HCT116 (cell line): ENCODE data around the gene PDE10A. TPM values are rescaled to one million over a fixed set of nuclear protein-coding genes. Genes with fewer than 3 reads are reported as not detected.

Source experiments
- ATAC-seq: fragments of 200-7000 bp; cut with Tn5 transposase; 2 replicates; pipeline ENCODE4 v1.9.1; 2020; ENCODE audit warnings: mild to moderate bottlenecking, moderate library complexity
- BruUV-seq: library from RNA; stranded (reverse); fragments of 400-500 nt; replicated peaks from 2 replicates; lab custom pipeline; 2021; lab: Mats Ljungman, UMichigan
- CTCF ChIA-PET: fragments of 300-600 bp; sonication (Branson Sonifier 250); formaldehyde crosslinking; loops from one replicate; lab custom pipeline; 2021; ENCODE audit warnings: antibody characterized with exemption; lab: Charles Lee
- POLR2A ChIA-PET: fragments of 300-600, 350-600 bp; sonication (Branson Sonifier 250); formaldehyde crosslinking; loops from one replicate; lab custom pipeline; 2021; ENCODE audit warnings: antibody characterized with exemption; lab: Charles Lee
- RAD21 ChIA-PET, 2 experiments: fragments of 300-600 bp; sonication (Branson Sonifier 250); formaldehyde crosslinking; loops; one replicate each; lab custom pipeline; 2023; ENCODE audit warnings: low total read pairs in 2 of 2; ENCODE audit not compliant: uncharacterized antibody in 2 of 2, unreplicated experiment in 2 of 2, low non-redundant PET in 1 of 2; lab: Charles Lee
- DNase-seq: peaks from one replicate; pipeline ENCODE4 v3.0.0-alpha.2; 2010; ENCODE audit warnings: low read depth, low spot score
- H2AFZ ChIP-seq: fragments of 200-600 bp; shearing (Covaris generic), sonication (generic); 2 replicates; pipeline ENCODE4 v1.6.1; 2017; ENCODE audit warnings: low read depth, mixed run types, mixed read lengths, antibody characterized with exemption, low read length; ENCODE audit not compliant: poor library complexity, severe bottlenecking
- H3K27ac ChIP-seq: 2 replicates; pipeline ENCODE4 v1.5.1; 2012; ENCODE audit warnings: low read depth, low read length
- H3K27me3 ChIP-seq: fragments of 200-600 bp; sonication (generic); 2 replicates; pipeline ENCODE4 v1.6.1; 2016; ENCODE audit warnings: mixed run types, low read length, mixed read lengths; ENCODE audit not compliant: insufficient read depth
- H3K36me3 ChIP-seq, 2 experiments: fragments of 200-500 bp in 1 of 2; fragments of 200-600 bp in 1 of 2; sonication (Bioruptor generic) in 1 of 2; sonication (generic) in 1 of 2; 2 replicates each; pipeline versions ENCODE4 v1.5.1 to v1.6.1; 2014 to 2016; ENCODE audit warnings: low read length in 2 of 2, inconsistent platforms in 1 of 2, mixed read lengths in 1 of 2, mixed run types in 1 of 2; ENCODE audit not compliant: insufficient read depth in 2 of 2, control insufficient read depth in 1 of 2
- H3K4me1 ChIP-seq, 2 experiments: fragments of 200-600 bp in 1 of 2; sonication (generic) in 1 of 2; 2 replicates each; pipeline versions ENCODE4 v1.5.1 to v1.6.1; 2012 to 2017; ENCODE audit warnings: low read length in 2 of 2, inconsistent platforms in 1 of 2, mild to moderate bottlenecking in 1 of 2, mixed read lengths in 1 of 2, mixed run types in 1 of 2, moderate library complexity in 1 of 2; ENCODE audit not compliant: insufficient read depth in 2 of 2, control insufficient read depth in 1 of 2
- H3K4me2 ChIP-seq: fragments of 200-600 bp; sonication (generic); 2 replicates; pipeline ENCODE4 v1.6.1; 2017; ENCODE audit warnings: mixed run types, low read length, mixed read lengths
- H3K4me3 ChIP-seq, 2 experiments: fragments of 200-600 bp in 1 of 2; sonication (generic) in 1 of 2; replicated peaks in 1 of 2; 2 replicates each; pipeline ENCODE4 v1.5.1; 2011 to 2016; ENCODE audit warnings: low read length in 2 of 2, control low read depth in 1 of 2, low read depth in 1 of 2, mild to moderate bottlenecking in 1 of 2, mixed read lengths in 1 of 2, mixed run types in 1 of 2
- H3K79me2 ChIP-seq: fragments of 200-600 bp; sonication (generic); 2 replicates; pipeline ENCODE4 v1.6.1; 2017; ENCODE audit warnings: mild to moderate bottlenecking, mixed run types, low read length, moderate library complexity, mixed read lengths; ENCODE audit not compliant: insufficient read depth
- H3K9ac ChIP-seq: fragments of 200-600 bp; sonication (generic); 2 replicates; pipeline ENCODE4 v1.6.1; 2016; ENCODE audit warnings: low read length, mixed read lengths
- H3K9me2 ChIP-seq: fragments of 200-600 bp; sonication (generic), shearing (Covaris generic); 2 replicates; pipeline ENCODE4 v1.6.1; 2017; ENCODE audit warnings: mixed run types, mild to moderate bottlenecking, moderate library complexity; ENCODE audit not compliant: insufficient read depth
- H3K9me3 ChIP-seq, 2 experiments: fragments of 200-500 bp in 1 of 2; fragments of 200-600 bp in 1 of 2; sonication (Bioruptor generic) in 1 of 2; sonication (generic) in 1 of 2; 2 replicates each; pipeline ENCODE4 v1.6.1; 2014 to 2017; ENCODE audit warnings: low read length in 2 of 2, mixed read lengths in 2 of 2, inconsistent platforms in 1 of 2, low read depth in 1 of 2, mild to moderate bottlenecking in 1 of 2, mixed run types in 1 of 2, moderate library complexity in 1 of 2; ENCODE audit not compliant: control insufficient read depth in 1 of 2, insufficient read depth in 1 of 2
- H4K20me1 ChIP-seq: fragments of 200-600 bp; sonication (generic), shearing (Covaris generic); 2 replicates; pipeline ENCODE4 v1.6.1; 2017; ENCODE audit warnings: mixed run types, mild to moderate bottlenecking, moderate library complexity; ENCODE audit not compliant: insufficient read depth
- CBX3 ChIP-seq: IDR thresholded peaks from 2 replicates; pipeline ENCODE4 v1.6.1; 2012; ENCODE audit warnings: low read depth
- ELF1 ChIP-seq: IDR thresholded peaks from 2 replicates; pipeline ENCODE4 v1.6.1; 2012; ENCODE audit warnings: low read depth, borderline replicate concordance
- EZH2 ChIP-seq: fragments of 200-600 bp; sonication (generic); IDR thresholded peaks from 2 replicates; pipeline ENCODE4 v1.6.1; 2017; ENCODE audit warnings: antibody characterized with exemption, mixed run types
- JUND ChIP-seq: IDR thresholded peaks from 2 replicates; pipeline ENCODE4 v1.6.1; 2012
- POLR2AphosphoS5 ChIP-seq: IDR thresholded peaks from 2 replicates; pipeline ENCODE4 v1.6.1; 2011; ENCODE audit warnings: mild to moderate bottlenecking, low read depth, low read length, moderate library complexity
- RAD21 ChIP-seq: IDR thresholded peaks from 2 replicates; pipeline ENCODE4 v1.6.1; 2012; ENCODE audit warnings: low read depth, mild to moderate bottlenecking
- SIN3A ChIP-seq: IDR thresholded peaks from 2 replicates; pipeline ENCODE4 v1.6.1; 2012; ENCODE audit warnings: low read depth
- SRF ChIP-seq: IDR thresholded peaks from 2 replicates; pipeline ENCODE4 v1.6.1; 2012; ENCODE audit warnings: low read depth
- YY1 ChIP-seq: IDR thresholded peaks from 2 replicates; pipeline ENCODE4 v1.6.1; 2011; ENCODE audit warnings: low read length, low read depth, moderate library complexity, mild to moderate bottlenecking; ENCODE audit not compliant: insufficient replicate concordance; ENCODE audit errors: extremely low read depth
- intact Hi-C: fragments of 100-400 bp; cut with micrococcal nuclease; formaldehyde crosslinking; loops from 2 replicates; pipeline ENCODE4 v1.10.0; 2022
- total RNA-seq: library from RNA; stranded (reverse); gene quantifications from one replicate; pipeline ENCODE4 v1.2.1, GENCODE V29; 2021; ENCODE audit not compliant: unreplicated experiment
- TF ChIP-seq, protein P1 (sequence below), 3 experiments: fragments of 200-600 bp in 1 of 3; sonication (generic) in 1 of 3; IDR thresholded peaks in 2 of 3; conservative IDR thresholded peaks in 1 of 3; 2 replicates each; pipeline ENCODE4 v1.5.1; 2012 to 2017; ENCODE audit warnings: low read depth in 2 of 3, low read length in 2 of 3, antibody characterized with exemption in 1 of 3, borderline replicate concordance in 1 of 3, control low read depth in 1 of 3, mild to moderate bottlenecking in 1 of 3, mixed read lengths in 1 of 3, mixed run types in 1 of 3, moderate library complexity in 1 of 3; ENCODE audit not compliant: insufficient read depth in 1 of 3
- TF ChIP-seq, protein P2 (sequence below): IDR thresholded peaks from 2 replicates; pipeline ENCODE4 v1.6.1; 2012
- TF ChIP-seq, protein P3 (sequence below): IDR thresholded peaks from 2 replicates; pipeline ENCODE4 v1.6.1; 2012; ENCODE audit warnings: low read depth

Gene PDE10A
- total RNA-seq, 1 experiment from 2014 or later: 0.37 TPM

DNA sequence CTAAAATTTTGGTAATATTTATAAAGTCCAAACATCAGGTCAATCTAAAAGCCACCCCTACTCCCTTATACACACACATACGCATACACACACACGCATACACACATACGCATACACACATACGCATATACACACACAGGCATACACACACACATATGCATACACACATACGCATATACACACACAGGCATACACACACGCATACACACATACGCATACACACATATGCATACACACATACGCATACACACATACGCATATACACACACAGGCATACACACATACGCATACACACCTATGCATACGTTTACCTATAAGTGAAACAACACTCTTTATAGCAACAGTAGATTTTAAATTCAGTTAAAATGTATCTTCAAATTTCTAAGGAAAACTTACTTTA, 240.8 kb downstream of the PDE10A start (continued):
- TF ChIP-seq, protein P1, sequence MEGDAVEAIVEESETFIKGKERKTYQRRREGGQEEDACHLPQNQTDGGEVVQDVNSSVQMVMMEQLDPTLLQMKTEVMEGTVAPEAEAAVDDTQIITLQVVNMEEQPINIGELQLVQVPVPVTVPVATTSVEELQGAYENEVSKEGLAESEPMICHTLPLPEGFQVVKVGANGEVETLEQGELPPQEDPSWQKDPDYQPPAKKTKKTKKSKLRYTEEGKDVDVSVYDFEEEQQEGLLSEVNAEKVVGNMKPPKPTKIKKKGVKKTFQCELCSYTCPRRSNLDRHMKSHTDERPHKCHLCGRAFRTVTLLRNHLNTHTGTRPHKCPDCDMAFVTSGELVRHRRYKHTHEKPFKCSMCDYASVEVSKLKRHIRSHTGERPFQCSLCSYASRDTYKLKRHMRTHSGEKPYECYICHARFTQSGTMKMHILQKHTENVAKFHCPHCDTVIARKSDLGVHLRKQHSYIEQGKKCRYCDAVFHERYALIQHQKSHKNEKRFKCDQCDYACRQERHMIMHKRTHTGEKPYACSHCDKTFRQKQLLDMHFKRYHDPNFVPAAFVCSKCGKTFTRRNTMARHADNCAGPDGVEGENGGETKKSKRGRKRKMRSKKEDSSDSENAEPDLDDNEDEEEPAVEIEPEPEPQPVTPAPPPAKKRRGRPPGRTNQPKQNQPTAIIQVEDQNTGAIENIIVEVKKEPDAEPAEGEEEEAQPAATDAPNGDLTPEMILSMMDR (IDR thresholded peaks at IDR 0.05 in 2 of 3, conservative IDR thresholded peaks at IDR 0.05 in 1 of 3; ENCODE audit: borderline replicate concordance in 1 of 3, insufficient read depth in 1 of 3, low read depth in 2 of 3, low read length in 2 of 3): no peak
- no peak for TF ChIP-seq SRF
- TF ChIP-seq, protein P2, sequence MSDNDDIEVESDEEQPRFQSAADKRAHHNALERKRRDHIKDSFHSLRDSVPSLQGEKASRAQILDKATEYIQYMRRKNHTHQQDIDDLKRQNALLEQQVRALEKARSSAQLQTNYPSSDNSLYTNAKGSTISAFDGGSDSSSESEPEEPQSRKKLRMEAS: no peak
- TF ChIP-seq, all 23 proteins: peak for 0

DNA sequence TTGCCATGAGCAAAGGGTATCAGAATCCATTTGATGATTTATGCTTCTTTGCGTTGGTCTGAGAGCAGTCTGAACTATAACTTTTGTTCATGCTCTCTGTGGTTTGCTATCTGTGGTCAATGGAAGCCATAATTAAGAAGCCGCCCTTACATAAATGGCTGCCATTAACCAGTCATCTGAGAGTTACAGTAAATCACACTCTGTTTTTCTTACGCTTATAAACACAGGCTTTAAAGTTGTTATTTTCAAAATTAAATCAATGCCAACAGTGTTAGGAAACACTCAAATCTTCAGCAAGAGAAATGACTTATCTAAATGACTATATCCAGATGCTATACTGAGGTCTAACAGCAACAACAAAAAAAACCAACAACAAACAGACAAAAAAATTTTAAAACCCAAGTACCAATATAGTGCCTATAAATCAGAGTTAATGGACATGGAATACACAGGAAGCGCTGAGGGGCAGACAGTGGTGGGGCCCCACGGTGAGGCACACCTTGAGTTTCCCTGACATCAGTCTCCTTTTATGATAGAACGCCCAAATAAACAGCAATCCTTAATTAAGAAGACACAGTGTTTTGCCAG, 245.7 kb downstream of the PDE10A start:
- intact Hi-C loops: no loop called here
- no TSS peak for BruUV-seq
- H3K9me2 ChIP-seq: no peaks in the 10 kb centered on the region
- TF ChIP-seq, protein P2: no peak
- no peak overlapping the region for H2AFZ ChIP-seq
- H3K4me2 ChIP-seq: no peak overlapping the region
- H3K9ac ChIP-seq: no peak overlapping the region
- no peaks in the 10 kb centered on the region for H3K79me2 ChIP-seq
- H4K20me1 ChIP-seq: no peaks in the 10 kb centered on the region
- H3K4me3 ChIP-seq: no peak overlapping the region
- no peak for DNase-seq
- H3K9me3 ChIP-seq: no peaks in the 10 kb centered on the region
- POLR2A ChIA-PET: no interaction called here
- CTCF ChIA-PET: no interaction called here
- no peaks in the 10 kb centered on the region for H3K27me3 ChIP-seq
- H3K4me1 ChIP-seq: no peaks in the 10 kb centered on the region
- H3K36me3 ChIP-seq: no peaks in the 10 kb centered on the region
- ATAC-seq: no peak
- RAD21 ChIA-PET: no interaction called here
- no peak overlapping the region for H3K27ac ChIP-seq

DNA sequence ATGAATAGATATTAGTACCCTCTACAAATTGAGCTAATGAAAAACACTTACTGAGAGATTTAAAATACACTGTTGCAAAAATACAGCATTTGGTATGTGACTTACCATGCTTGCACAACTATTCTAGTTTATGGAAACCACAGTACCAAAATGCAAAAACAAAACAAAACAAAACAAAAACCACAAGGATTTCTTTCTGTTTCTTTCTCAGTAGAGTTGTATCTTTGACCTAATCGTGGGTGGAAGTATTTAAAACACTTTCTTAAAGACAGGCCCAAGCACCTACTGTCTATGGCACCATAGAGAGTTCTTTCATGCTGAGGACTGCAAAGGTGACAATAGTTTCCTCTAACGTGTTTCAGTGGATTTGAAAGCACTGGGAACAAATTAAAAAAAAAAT, 258.3 kb downstream of the PDE10A start:
- ChIA-PET RAD21 (no interaction called here), POLR2A (no interaction called here), CTCF (no interaction called here)
- intact Hi-C loops: no loop called here
- Histone ChIP-seq H3K9me3 (peaks cover 0 to 4% of the 10 kb centered on the region in 2 experiments; a peak in 1 of 4 replicates), H3K9ac (no peak overlapping the region), H3K4me2 (no peak overlapping the region), H3K4me1 (no peaks in the 10 kb centered on the region), H3K9me2 (no peaks in the 10 kb centered on the region), H3K79me2 (no peaks in the 10 kb centered on the region), H4K20me1 (no peaks in the 10 kb centered on the region), H3K36me3 (no peaks in the 10 kb centered on the region), H2AFZ (no peak overlapping the region), H3K4me3 (no peak overlapping the region), H3K27me3 (no peaks in the 10 kb centered on the region), H3K27ac (no peak overlapping the region)
- ATAC-seq (no peak), DNase-seq (no peak)
- BruUV-seq: no TSS peak
- TF ChIP-seq JUND (no peak), EZH2 (no peak), SRF (no peak), RAD21 (no peak), POLR2AphosphoS5 (no peak), ELF1 (no peak), CBX3 (no peak), YY1 (no peak), SIN3A (no peak)
- TF ChIP-seq, protein P3, sequence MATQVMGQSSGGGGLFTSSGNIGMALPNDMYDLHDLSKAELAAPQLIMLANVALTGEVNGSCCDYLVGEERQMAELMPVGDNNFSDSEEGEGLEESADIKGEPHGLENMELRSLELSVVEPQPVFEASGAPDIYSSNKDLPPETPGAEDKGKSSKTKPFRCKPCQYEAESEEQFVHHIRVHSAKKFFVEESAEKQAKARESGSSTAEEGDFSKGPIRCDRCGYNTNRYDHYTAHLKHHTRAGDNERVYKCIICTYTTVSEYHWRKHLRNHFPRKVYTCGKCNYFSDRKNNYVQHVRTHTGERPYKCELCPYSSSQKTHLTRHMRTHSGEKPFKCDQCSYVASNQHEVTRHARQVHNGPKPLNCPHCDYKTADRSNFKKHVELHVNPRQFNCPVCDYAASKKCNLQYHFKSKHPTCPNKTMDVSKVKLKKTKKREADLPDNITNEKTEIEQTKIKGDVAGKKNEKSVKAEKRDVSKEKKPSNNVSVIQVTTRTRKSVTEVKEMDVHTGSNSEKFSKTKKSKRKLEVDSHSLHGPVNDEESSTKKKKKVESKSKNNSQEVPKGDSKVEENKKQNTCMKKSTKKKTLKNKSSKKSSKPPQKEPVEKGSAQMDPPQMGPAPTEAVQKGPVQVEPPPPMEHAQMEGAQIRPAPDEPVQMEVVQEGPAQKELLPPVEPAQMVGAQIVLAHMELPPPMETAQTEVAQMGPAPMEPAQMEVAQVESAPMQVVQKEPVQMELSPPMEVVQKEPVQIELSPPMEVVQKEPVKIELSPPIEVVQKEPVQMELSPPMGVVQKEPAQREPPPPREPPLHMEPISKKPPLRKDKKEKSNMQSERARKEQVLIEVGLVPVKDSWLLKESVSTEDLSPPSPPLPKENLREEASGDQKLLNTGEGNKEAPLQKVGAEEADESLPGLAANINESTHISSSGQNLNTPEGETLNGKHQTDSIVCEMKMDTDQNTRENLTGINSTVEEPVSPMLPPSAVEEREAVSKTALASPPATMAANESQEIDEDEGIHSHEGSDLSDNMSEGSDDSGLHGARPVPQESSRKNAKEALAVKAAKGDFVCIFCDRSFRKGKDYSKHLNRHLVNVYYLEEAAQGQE: no peak
